ENCODE results near the gene MAP3K13.
A peak's percentile ranks its signal among the peaks of the same experiment; 100 is the strongest.

Gene MAP3K13

DNA sequence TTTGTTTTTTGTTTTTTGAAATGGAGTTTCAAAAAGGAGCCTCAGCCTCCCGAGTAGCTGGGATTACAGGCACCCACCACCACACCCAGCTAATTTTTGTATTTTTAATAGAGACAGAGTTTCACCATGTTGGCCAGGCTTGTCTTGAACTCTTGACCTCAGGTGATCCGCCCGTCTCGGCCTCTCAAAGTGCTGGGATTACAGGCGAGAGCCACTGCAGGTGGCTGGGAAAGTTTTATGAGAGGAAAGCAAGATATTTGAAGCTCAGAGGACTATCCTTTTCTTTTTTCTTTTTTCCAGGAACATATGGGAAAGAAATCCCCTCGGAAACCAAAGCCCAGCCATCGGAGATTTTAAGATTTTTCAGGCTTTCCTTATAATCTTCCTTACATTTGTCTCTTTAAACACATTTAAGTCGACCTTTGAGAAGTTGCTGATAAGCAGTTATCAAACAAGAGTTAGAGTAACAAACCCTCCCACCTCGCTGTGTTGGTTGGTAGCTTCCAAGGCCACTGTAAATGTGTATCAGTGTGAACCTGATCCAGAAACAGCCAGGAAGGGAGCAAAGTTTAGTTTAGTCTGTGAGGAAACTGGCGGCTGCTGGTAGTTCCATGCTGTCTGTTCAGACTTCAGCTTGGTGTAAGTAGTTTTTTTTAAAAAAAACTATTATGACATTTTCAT, 34.5 kb upstream of the MAP3K13 start:
- no peak overlapping the region for H3K27ac ChIP-seq
- H3K9me3 ChIP-seq = no peaks in the 10 kb centered on the region
- H3K4me3 ChIP-seq = no peak overlapping the region
- H3K36me3 ChIP-seq = no peaks in the 10 kb centered on the region
- TF ChIP-seq, protein P1, sequence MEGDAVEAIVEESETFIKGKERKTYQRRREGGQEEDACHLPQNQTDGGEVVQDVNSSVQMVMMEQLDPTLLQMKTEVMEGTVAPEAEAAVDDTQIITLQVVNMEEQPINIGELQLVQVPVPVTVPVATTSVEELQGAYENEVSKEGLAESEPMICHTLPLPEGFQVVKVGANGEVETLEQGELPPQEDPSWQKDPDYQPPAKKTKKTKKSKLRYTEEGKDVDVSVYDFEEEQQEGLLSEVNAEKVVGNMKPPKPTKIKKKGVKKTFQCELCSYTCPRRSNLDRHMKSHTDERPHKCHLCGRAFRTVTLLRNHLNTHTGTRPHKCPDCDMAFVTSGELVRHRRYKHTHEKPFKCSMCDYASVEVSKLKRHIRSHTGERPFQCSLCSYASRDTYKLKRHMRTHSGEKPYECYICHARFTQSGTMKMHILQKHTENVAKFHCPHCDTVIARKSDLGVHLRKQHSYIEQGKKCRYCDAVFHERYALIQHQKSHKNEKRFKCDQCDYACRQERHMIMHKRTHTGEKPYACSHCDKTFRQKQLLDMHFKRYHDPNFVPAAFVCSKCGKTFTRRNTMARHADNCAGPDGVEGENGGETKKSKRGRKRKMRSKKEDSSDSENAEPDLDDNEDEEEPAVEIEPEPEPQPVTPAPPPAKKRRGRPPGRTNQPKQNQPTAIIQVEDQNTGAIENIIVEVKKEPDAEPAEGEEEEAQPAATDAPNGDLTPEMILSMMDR (IDR thresholded peaks at IDR 0.05) = no peak
- no peak for DNase-seq
- no peaks in the 10 kb centered on the region for H3K27me3 ChIP-seq
- H3K4me1 ChIP-seq = no peaks in the 10 kb centered on the region
- intact Hi-C loops (cut with DNase I; ENCODE audit: low total_unique reads) = no loop called here

DNA sequence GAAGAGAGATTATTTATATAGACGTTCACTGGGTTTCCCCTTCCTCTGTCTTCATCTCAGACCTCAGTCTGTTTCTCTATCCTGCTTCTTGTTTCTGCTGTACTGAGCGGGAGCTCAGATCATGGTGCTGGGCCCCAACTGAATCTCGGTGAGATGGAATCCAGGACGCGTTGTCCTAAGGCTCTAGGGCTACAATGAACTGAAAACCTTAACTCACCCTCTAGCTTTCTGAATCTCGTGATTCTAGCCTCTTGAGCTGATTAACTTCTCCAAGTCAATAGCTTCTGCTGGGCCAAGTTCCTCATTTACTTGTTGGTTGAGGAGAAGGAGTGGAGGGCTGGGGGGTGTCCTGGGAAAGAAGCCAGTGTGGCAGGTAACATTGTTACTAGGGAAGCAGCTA, 32.7 kb upstream of the MAP3K13 start:
- intact Hi-C loops (cut with DNase I; ENCODE audit: low total_unique reads) = no loop called here
- Histone ChIP-seq H3K27me3 (no peaks in the 10 kb centered on the region), H3K36me3 (no peaks in the 10 kb centered on the region), H3K9me3 (no peaks in the 10 kb centered on the region), H3K4me1 (no peaks in the 10 kb centered on the region), H3K4me3 (no peak overlapping the region), H3K27ac (no peak overlapping the region)
- DNase-seq = peak in 1 of 2 donors; percentile 37
- TF ChIP-seq, protein P1 (IDR thresholded peaks at IDR 0.05) = no peak

DNA sequence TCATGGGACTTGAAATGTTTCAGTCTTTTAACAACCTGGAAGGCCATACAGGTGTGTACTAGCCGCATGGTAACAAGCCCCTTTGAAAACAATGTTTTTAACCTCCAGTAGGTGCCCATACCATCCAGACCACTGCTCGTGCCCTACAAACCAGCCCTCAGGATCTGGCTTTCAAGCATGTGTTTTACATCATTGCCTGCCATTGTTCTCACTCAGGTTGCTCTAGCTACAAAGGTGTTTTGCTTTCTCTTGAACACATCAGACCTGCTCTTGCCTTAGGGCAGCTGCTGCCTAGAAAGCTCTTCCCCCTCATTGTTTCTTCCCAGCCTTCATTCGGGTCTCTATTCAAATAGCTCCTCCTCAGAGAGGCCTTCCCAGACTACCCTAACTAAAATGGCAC, 32.3 kb upstream of the MAP3K13 start:
- TF ChIP-seq, protein P1 (IDR thresholded peaks at IDR 0.05) = no peak
- Histone ChIP-seq H3K9me3 (no peaks in the 10 kb centered on the region), H3K27me3 (no peaks in the 10 kb centered on the region), H3K36me3 (no peaks in the 10 kb centered on the region), H3K27ac (no peak overlapping the region), H3K4me1 (no peaks in the 10 kb centered on the region), H3K4me3 (no peak overlapping the region)
- intact Hi-C loops (cut with DNase I; ENCODE audit: low total_unique reads) = no loop called here
- DNase-seq = no peak

- no peaks in the 10 kb centered on the region for H3K36me3 ChIP-seq
- no peaks in the 10 kb centered on the region for H3K9me3 ChIP-seq
- H3K27me3 ChIP-seq = no peaks in the 10 kb centered on the region
- H3K27ac ChIP-seq = no peak overlapping the region
- intact Hi-C loops (cut with DNase I; ENCODE audit: low total_unique reads) = no loop called here
- no peak for DNase-seq
- H3K4me3 ChIP-seq = no peak overlapping the region
- TF ChIP-seq, protein P1 (IDR thresholded peaks at IDR 0.05) = no peak
- H3K4me1 ChIP-seq = no peaks in the 10 kb centered on the region
Measured at GRCh38 chr3:185332026-185332735, 30.8 kb upstream of the MAP3K13 start.

DNA sequence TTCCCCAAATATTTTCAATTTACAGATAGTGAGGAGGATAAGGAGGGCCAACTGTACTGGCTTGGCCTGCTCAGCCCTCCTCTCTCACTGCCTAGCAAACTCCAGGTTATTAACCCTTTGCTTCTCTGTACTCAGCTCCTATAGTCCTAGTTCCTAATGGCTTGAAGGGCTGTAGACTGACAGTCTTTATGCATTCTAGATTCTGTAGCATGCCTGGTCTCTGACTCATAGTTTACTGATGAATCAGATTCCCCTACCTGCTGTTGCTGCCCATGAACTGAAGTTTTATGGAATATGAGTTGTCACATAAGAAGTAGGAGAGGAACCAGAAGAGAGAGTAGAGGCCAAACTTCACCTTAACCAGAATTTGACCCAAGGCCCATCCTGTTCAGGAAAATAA, 27.1 kb upstream of the MAP3K13 start:
- Histone ChIP-seq H3K27ac (no peak overlapping the region), H3K27me3 (no peaks in the 10 kb centered on the region), H3K4me3 (no peak overlapping the region), H3K36me3 (no peaks in the 10 kb centered on the region), H3K4me1 (no peaks in the 10 kb centered on the region), H3K9me3 (no peaks in the 10 kb centered on the region)
- intact Hi-C loops (cut with DNase I; ENCODE audit: low total_unique reads) = no loop called here
- DNase-seq = no peak
- TF ChIP-seq, protein P1 (IDR thresholded peaks at IDR 0.05) = no peak
